ENCODE data around the gene PCDHA11. TPM values are rescaled to one million over a fixed set of nuclear protein-coding genes. Genes with fewer than 3 reads are reported as not detected.
A peak's percentile ranks its signal among the peaks of the same experiment; 100 is the strongest.
"Not testable (repeated sequence)": the region's sequence is repeated elsewhere in the genome, so short reads cannot be mapped to it uniquely, and the experiment has no call there.

Gene PCDHA11
- total RNA-seq, 1 donor from 2014 or later, result 0.23 TPM

- DNase-seq (ENCODE audit: low spot score); ATAC-seq: not testable (repeated sequence)
Observed at GRCh38 chr5:140848139-140849102, 20.3 kb upstream of the PCDHA11 start, which contains the start of gene PCDHA9. Gene PCDHA9 (plus strand): TSS chr5:140848382. CDS start chr5:140848496, 114 bp downstream.

DNA sequence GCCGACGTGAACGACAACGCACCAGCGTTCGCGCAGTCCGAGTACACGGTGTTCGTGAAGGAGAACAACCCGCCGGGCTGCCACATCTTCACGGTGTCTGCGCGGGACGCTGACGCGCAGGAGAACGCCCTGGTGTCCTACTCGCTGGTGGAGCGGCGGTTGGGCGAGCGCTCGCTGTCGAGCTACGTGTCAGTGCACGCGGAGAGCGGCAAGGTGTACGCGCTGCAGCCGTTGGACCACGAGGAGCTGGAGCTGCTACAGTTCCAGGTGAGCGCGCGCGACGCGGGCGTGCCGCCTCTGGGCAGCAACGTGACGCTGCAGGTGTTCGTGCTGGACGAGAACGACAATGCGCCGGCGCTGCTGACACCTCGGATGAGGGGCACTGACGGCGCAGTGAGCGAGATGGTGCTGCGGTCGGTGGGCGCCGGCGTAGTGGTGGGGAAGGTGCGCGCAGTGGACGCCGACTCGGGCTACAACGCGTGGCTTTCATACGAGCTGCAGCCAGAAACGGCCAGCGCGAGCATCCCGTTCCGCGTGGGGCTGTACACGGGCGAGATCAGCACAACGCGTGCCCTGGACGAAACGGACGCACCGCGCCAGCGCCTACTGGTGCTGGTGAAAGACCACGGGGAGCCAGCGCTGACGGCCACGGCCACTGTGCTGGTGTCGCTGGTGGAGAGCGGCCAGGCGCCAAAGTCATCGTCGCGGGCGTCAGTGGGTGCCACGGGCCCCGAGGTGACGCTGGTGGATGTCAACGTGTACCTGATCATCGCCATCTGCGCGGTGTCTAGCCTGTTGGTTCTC lies 18.7 kb upstream of the PCDHA11 start:
- DNase-seq (ENCODE audit: low spot score), result not testable (repeated sequence)

GRCh38 chr5:140855772-140856674 lies 12.7 kb upstream of the PCDHA11 start, which contains the start of gene PCDHA10:
Gene PCDHA10 (plus strand): TSS chr5:140855897. CDS start chr5:140856049, 152 bp downstream.
- ATAC-seq (no peak), DNase-seq (ENCODE audit: low spot score) (no peak)

More for the DNA sequence above, 18.7 kb upstream of the PCDHA11 start:
- not testable (repeated sequence) for ATAC-seq

DNA sequence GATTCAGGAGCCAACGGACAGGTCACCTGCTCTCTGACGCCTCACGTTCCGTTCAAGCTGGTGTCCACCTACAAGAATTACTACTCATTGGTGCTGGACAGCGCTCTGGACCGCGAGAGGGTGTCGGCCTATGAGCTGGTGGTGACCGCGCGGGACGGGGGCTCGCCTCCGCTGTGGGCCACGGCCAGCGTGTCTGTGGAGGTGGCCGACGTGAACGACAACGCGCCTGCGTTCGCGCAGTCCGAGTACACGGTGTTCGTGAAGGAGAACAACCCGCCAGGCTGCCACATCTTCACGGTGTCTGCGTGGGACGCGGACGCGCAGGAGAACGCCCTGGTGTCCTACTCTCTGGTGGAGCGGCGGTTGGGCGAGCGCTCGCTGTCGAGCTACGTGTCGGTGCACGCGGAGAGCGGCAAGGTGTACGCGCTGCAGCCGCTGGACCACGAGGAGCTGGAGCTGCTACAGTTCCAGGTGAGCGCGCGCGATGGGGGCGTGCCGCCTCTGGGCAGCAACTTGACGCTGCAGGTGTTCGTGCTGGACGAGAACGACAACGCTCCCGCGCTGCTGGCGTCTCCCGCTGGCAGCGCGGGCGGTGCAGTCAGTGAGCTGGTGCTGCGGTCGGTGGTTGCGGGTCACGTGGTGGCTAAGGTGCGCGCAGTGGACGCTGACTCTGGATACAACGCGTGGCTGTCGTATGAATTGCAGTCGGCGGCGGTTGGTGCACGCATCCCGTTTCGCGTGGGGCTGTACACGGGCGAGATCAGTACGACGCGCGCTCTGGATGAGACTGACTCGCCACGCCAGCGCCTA lies 11.4 kb upstream of the PCDHA11 start:
- no peak for ATAC-seq
- DNase-seq (ENCODE audit: low spot score), result no peak

DNA sequence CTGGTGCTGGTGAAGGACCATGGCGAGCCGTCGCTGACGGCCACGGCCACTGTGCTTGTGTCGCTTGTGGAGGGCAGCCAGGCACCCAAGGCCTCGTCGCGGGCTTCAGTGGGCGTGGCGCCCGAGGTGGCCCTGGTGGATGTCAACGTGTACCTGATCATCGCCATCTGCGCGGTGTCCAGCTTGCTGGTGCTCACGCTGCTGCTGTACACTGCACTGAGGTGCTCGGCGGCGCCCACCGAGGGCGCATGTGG lies 10.8 kb upstream of the PCDHA11 start:
- DNase-seq (ENCODE audit: low spot score) (no peak), ATAC-seq (no peak)

DNA sequence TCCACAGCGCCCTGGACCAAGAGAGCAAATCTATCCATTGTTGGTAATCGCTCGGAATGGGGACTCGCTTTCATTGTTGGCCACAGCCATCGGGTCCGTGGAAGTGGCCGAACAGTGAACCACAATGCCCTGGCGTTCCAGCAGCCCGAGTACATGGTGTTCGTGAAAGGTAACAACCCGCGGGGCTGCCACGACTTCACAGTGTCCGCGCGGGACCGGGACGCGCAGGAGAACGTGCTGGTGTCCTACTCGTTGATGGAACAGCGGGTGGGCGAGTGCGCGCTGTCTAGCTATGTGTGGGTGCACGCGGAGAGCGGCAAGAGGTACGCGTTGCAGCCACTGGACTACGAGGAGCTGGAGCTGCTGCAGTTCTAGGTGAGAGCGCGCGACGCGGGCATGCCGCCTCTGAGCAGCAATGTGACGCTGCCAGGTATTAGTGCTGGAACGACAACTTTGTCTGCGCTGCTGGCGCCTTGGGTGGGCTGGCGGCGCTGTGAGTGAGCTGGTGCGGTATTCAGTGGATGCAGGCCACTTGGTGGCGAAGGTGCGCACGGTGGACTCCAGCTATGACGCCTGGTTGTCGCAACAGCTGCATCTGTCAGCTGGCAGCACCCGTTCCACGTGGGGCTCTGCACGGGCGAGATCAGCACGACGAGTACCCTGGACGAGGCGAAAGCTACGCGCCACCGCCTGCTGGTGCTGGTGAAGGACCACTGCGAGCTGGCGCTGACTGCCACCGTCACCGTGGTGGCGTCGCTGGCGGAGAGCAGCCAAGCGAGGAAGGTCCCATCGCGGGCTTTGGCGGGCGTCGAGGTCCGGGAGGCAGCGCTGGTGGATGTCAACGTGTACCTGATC lies 6.1 kb upstream of the PCDHA11 start:
- ATAC-seq (no peak), DNase-seq (ENCODE audit: low spot score) (no peak)

GRCh38 chr5:140869555-140869886 lies 764 bp downstream of the PCDHA11 start:
- no peak for ATAC-seq
- no peak for DNase-seq (ENCODE audit: low spot score)

GRCh38 chr5:140870221-140871201 lies 1.8 kb downstream of the PCDHA11 start:
- DNase-seq (ENCODE audit: low spot score), result no peak
- ATAC-seq, result no peak

DNA sequence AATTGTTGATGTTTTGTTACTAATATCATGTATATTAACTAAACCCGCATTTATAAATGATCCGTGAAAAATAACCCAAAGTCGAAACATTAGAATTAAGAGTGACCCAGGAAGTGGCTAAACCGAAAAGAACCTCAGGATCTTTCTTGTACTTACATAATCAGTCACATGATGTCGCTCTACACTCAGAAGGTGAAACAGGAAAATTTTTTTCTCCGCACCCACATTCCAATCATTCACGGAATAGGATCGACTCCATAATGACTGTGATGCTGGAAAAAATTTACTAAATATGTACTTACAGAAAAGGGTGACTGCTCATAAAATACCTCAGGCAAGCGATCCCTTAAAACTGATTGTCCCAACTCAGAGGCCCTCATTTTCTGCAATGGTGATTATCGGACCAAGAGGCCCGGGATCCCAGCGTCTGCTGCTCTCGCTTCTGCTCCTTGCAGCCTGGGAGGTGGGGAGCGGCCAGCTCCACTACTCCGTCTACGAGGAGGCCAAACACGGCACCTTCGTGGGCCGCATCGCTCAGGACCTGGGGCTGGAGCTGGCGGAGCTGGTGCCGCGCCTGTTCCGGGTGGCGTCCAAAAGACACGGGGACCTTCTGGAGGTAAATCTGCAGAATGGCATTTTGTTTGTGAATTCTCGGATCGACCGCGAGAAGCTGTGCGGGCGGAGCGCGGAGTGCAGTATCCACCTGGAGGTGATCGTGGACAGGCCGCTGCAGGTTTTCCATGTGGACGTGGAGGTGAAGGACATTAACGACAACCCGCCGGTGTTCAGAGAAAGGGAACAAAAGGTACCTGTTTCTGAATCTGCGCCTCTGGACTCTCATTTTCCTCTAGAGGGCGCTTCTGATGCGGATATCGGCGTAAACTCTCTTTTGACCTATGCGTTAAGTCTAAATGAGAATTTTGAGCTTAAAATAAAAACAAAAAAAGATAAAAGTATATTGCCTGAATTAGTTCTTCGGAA lies 6.6 kb downstream of the PCDHA11 start, which contains the start of gene PCDHA12:
Gene PCDHA12 (plus strand): TSS at position 224 of the 981 bp plus-strand sequence. CDS start 165 bp downstream, at position 389.
- ATAC-seq (no peak), DNase-seq (ENCODE audit: low spot score) (no peak)

DNA sequence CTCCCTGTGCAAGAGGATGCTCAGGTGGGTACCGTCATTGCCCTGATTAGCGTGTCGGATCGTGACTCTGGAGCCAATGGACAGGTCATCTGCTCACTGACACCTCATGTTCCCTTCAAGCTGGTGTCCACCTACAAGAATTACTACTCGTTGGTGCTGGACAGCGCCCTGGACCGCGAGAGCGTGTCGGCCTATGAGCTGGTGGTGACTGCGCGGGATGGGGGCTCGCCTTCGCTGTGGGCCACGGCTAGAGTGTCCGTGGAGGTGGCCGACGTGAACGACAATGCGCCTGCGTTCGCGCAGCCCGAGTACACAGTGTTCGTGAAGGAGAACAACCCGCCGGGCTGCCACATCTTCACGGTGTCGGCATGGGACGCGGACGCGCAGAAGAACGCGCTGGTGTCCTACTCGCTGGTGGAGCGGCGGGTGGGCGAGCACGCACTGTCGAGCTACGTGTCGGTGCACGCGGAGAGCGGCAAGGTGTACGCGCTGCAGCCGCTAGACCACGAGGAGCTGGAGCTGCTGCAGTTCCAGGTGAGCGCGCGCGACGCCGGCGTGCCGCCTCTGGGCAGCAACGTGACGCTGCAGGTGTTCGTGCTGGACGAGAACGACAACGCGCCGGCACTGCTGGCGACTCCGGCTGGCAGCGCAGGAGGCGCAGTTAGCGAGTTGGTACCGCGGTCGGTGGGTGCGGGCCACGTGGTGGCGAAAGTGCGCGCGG lies 7.9 kb downstream of the PCDHA11 start:
- ATAC-seq; DNase-seq (ENCODE audit: low spot score): not testable (repeated sequence)

GRCh38 chr5:140877262-140877581 lies 8.5 kb downstream of the PCDHA11 start:
- ATAC-seq (no peak), DNase-seq (ENCODE audit: low spot score) (no peak)

GRCh38 chr5:140881889-140882590 lies 13.3 kb downstream of the PCDHA11 start, which contains the start of gene PCDHA13:
Gene PCDHA13 (plus strand): TSS chr5:140882124. CDS start chr5:140882269, 145 bp downstream.
- DNase-seq (ENCODE audit: low spot score) (no peak), ATAC-seq (peak; percentile 74)

GRCh38 chr5:140882591-140882899 lies 13.8 kb downstream of the PCDHA11 start:
- no peak for DNase-seq (ENCODE audit: low spot score)

GRCh38 chr5:140883373-140883772 lies 14.6 kb downstream of the PCDHA11 start:
- DNase-seq (ENCODE audit: low spot score), result no peak
- ATAC-seq, result no peak

More at GRCh38 chr5:140882591-140882899, 13.8 kb downstream of the PCDHA11 start:
- ATAC-seq, result peak; percentile 59

Data from left lobe of liver (tissue), 2 donors.